ENCODE data around the gene LRP1-AS. TPM values are rescaled to one million over a fixed set of nuclear protein-coding genes. Genes with fewer than 3 reads are reported as not detected.

The LRP1-AS gene
- total RNA-seq, 2 donors from 2014 or later, result not detected

GRCh38 chr12:57156701-57157403 lies 9.4 kb upstream of the LRP1-AS start:
- Histone ChIP-seq H3K4me1 (replicated peaks) (peaks cover 4% of the 10 kb centered on the region), H3K4me3 (no peak overlapping the region), H3K9me3 (no peaks in the 10 kb centered on the region), H3K36me3 (peaks cover 7 to 21% of the 10 kb centered on the region in 2 donors), H3K27me3 (replicated peaks; ENCODE audit: insufficient read depth) (no peaks in the 10 kb centered on the region), H3K27ac (no peak overlapping the region)
- 85% methylated on average over 12 of the region's 16 CpGs for WGBS
- no peak for DNase-seq (ENCODE audit: low spot score)
- intact Hi-C loops (cut with DNase I), result no loop called here
- TF ChIP-seq CTCF (IDR thresholded peaks at IDR 0.05) (no peak), POLR2A (IDR thresholded peaks at IDR 0.05) (no peak)

- no peaks in the 10 kb centered on the region for H3K27me3 ChIP-seq (replicated peaks; ENCODE audit: insufficient read depth)
- peaks cover 0 to 12% of the 10 kb centered on the region in 2 donors for H3K36me3 ChIP-seq
- no peak overlapping the region for H3K27ac ChIP-seq
- peaks cover 4% of the 10 kb centered on the region for H3K4me1 ChIP-seq (replicated peaks)
- 86% methylated on average over 5 of the region's 5 CpGs for WGBS
- H3K9me3 ChIP-seq, result no peaks in the 10 kb centered on the region
- H3K4me3 ChIP-seq, result no peak overlapping the region
- no peak for DNase-seq (ENCODE audit: low spot score)
- intact Hi-C loops (cut with DNase I), result no loop called here
- no peak for TF ChIP-seq POLR2AphosphoS5 (IDR thresholded peaks at IDR 0.05)
- TF ChIP-seq CTCF (IDR thresholded peaks at IDR 0.05), result no peak
- no peak for TF ChIP-seq POLR2A (IDR thresholded peaks at IDR 0.05)
Observed at GRCh38 chr12:57154804-57155434, 7.5 kb upstream of the LRP1-AS start.

- H3K27me3 ChIP-seq (replicated peaks; ENCODE audit: insufficient read depth), result no peaks in the 10 kb centered on the region
- intact Hi-C loops (cut with DNase I), result no loop called here
- peaks cover 0 to 12% of the 10 kb centered on the region in 2 donors for H3K36me3 ChIP-seq
- no peaks in the 10 kb centered on the region for H3K9me3 ChIP-seq
- no peak overlapping the region for H3K27ac ChIP-seq
- TF ChIP-seq CTCF (IDR thresholded peaks at IDR 0.05) (no peak), POLR2A (IDR thresholded peaks at IDR 0.05) (no peak), POLR2AphosphoS5 (IDR thresholded peaks at IDR 0.05) (no peak)
- no peak overlapping the region for H3K4me3 ChIP-seq
- DNase-seq (ENCODE audit: low spot score), result no peak
- 81% methylated on average over 6 of the region's 6 CpGs for WGBS
- peaks cover 4% of the 10 kb centered on the region for H3K4me1 ChIP-seq (replicated peaks)
Observed at GRCh38 chr12:57154076-57154475, 6.7 kb upstream of the LRP1-AS start.

GRCh38 chr12:57153415-57153997 lies 6.1 kb upstream of the LRP1-AS start:
- intact Hi-C loops (cut with DNase I), result no loop called here
- Histone ChIP-seq H3K27me3 (replicated peaks; ENCODE audit: insufficient read depth) (no peaks in the 10 kb centered on the region), H3K27ac (peak overlapping the region; percentile 64 to 76), H3K9me3 (no peaks in the 10 kb centered on the region), H3K4me3 (no peak overlapping the region), H3K36me3 (peaks cover 0 to 12% of the 10 kb centered on the region in 2 donors), H3K4me1 (replicated peaks) (peaks cover 4% of the 10 kb centered on the region)
- DNase-seq (ENCODE audit: low spot score), result no peak
- 67% methylated on average over 1 of the region's 1 CpG for WGBS
- TF ChIP-seq POLR2A (IDR thresholded peaks at IDR 0.05), result no peak
- no peak for TF ChIP-seq POLR2AphosphoS5 (IDR thresholded peaks at IDR 0.05)
- TF ChIP-seq CTCF (IDR thresholded peaks at IDR 0.05), result no peak

Measured in prostate gland (tissue), 2 donors.